Ishikawa (cell line): ENCODE data around the gene DGKI.

Source experiments
- EGR1 ChIP-seq: IDR thresholded peaks from 2 replicates; pipeline ENCODE4 v1.6.1; 2012
- EP300 ChIP-seq: IDR thresholded peaks from 2 replicates; pipeline ENCODE4 v1.6.1; 2012; ENCODE audit warnings: borderline replicate concordance
- NFIC ChIP-seq: IDR thresholded peaks from 2 replicates; pipeline ENCODE4 v1.6.1; 2012
- RAD21 ChIP-seq: IDR thresholded peaks from 2 replicates; pipeline ENCODE4 v1.6.1; 2012; ENCODE audit warnings: low read depth
- REST ChIP-seq: IDR thresholded peaks from 2 replicates; pipeline ENCODE4 v1.6.1; 2012; ENCODE audit warnings: low read depth, mild to moderate bottlenecking
- TAF1 ChIP-seq: IDR thresholded peaks from 2 replicates; pipeline ENCODE4 v1.6.1; 2012; ENCODE audit warnings: low read depth, mild to moderate bottlenecking
- TCF12 ChIP-seq: IDR thresholded peaks from 2 replicates; pipeline ENCODE4 v1.6.1; 2012; ENCODE audit warnings: low read depth
- USF1 ChIP-seq: IDR thresholded peaks from 2 replicates; pipeline ENCODE4 v1.6.1; 2012
- YY1 ChIP-seq: IDR thresholded peaks from 2 replicates; pipeline ENCODE4 v1.6.1; 2012; ENCODE audit warnings: low read depth

- TF ChIP-seq EP300 (no peak), EGR1 (no peak), NFIC (no peak), TCF12 (no peak), RAD21 (no peak), YY1 (no peak), TAF1 (no peak), REST (no peak), USF1 (no peak)
Observed at GRCh38 chr7:137669706-137670105, 177.1 kb downstream of the DGKI start.
